ENCODE results near the gene UNC13B.

UNC13B gene

DNA sequence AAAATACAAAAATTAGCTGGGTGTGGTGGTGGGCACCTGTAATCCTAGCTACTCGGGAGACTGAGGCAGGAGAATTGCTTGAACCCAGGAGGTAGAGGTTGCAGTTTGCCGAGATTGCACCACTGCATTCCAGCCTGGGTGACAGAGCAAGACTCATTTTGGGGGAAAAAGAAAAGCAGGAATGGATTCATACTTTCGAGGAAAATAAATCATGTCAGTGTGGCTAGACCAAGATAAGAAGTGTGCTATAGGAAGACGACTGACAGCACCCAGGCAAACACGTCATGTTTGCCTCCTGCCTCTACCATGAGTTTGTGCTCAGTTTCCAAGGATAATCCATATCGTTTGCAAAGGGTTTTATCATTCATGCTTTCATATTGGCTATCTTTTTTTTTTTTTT lies 26.9 kb upstream of the UNC13B start:
- TF ChIP-seq ZNF221 (tag by site-specific recombination; IDR thresholded peaks at IDR 0.05; ENCODE audit: borderline replicate concordance) (no peak), ZFP37 (tag by site-specific recombination; IDR thresholded peaks at IDR 0.05) (no peak), ZNF76 (tag by site-specific recombination; IDR thresholded peaks at IDR 0.05; ENCODE audit: borderline replicate concordance, low read depth) (no peak), ZNF791 (tag by site-specific recombination; IDR thresholded peaks at IDR 0.05) (no peak), ZNF530 (tag by site-specific recombination; IDR thresholded peaks at IDR 0.05; ENCODE audit: low read depth) (no peak), ZNF776 (tag by site-specific recombination; IDR thresholded peaks at IDR 0.05; ENCODE audit: borderline replicate concordance) (no peak), ZNF302 (tag by site-specific recombination; IDR thresholded peaks at IDR 0.05; ENCODE audit: low read depth) (no peak), GLIS2 (tag by site-specific recombination; IDR thresholded peaks at IDR 0.05) (no peak), ZFP3 (tag by site-specific recombination; IDR thresholded peaks at IDR 0.05; ENCODE audit: low read depth) (no peak), ZNF169 (tag by site-specific recombination; IDR thresholded peaks at IDR 0.05) (no peak), BCL11A (tag by site-specific recombination; IDR thresholded peaks at IDR 0.05; ENCODE audit: low read depth) (no peak), KLF10 (tag by site-specific recombination; IDR thresholded peaks at IDR 0.05) (no peak), ZNF248 (tag by site-specific recombination; IDR thresholded peaks at IDR 0.05) (no peak), ZNF571 (tag by site-specific recombination; IDR thresholded peaks at IDR 0.05) (no peak), ZNF548 (tag by site-specific recombination; IDR thresholded peaks at IDR 0.05) (no peak), ZNF341 (tag by site-specific recombination; IDR thresholded peaks at IDR 0.05; ENCODE audit: low read depth) (no peak), ZNF785 (tag by site-specific recombination; IDR thresholded peaks at IDR 0.05) (no peak), ZNF366 (tag by site-specific recombination; conservative IDR thresholded peaks at IDR 0.05) (no peak), ZNF837 (tag by site-specific recombination; IDR thresholded peaks at IDR 0.05) (no peak)
- TF ChIP-seq, protein P1, sequence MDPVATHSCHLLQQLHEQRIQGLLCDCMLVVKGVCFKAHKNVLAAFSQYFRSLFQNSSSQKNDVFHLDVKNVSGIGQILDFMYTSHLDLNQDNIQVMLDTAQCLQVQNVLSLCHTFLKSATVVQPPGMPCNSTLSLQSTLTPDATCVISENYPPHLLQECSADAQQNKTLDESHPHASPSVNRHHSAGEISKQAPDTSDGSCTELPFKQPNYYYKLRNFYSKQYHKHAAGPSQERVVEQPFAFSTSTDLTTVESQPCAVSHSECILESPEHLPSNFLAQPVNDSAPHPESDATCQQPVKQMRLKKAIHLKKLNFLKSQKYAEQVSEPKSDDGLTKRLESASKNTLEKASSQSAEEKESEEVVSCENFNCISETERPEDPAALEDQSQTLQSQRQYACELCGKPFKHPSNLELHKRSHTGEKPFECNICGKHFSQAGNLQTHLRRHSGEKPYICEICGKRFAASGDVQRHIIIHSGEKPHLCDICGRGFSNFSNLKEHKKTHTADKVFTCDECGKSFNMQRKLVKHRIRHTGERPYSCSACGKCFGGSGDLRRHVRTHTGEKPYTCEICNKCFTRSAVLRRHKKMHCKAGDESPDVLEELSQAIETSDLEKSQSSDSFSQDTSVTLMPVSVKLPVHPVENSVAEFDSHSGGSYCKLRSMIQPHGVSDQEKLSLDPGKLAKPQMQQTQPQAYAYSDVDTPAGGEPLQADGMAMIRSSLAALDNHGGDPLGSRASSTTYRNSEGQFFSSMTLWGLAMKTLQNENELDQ (tag by site-specific recombination; IDR thresholded peaks at IDR 0.05; ENCODE audit: low read depth) = no peak
- Histone ChIP-seq H3K27ac (ENCODE audit: extremely low read depth, low read depth, low read length) (no peak overlapping the region), H3K9me3 (ENCODE audit: control insufficient read depth, insufficient read depth, low read depth, low read length) (no peaks in the 10 kb centered on the region), H3K36me3 (ENCODE audit: control insufficient read depth in 2 of 2, insufficient read depth in 1 of 2, low read length in 2 of 2) (no peaks in the 10 kb centered on the region), H3K4me3 (ENCODE audit: low read depth, low read length) (no peak overlapping the region), H3K4me1 (ENCODE audit: control insufficient read depth, insufficient read depth, low read length) (no peaks in the 10 kb centered on the region)
- POLR2A ChIA-PET = no interaction called here
- CTCF ChIA-PET = no interaction called here

DNA sequence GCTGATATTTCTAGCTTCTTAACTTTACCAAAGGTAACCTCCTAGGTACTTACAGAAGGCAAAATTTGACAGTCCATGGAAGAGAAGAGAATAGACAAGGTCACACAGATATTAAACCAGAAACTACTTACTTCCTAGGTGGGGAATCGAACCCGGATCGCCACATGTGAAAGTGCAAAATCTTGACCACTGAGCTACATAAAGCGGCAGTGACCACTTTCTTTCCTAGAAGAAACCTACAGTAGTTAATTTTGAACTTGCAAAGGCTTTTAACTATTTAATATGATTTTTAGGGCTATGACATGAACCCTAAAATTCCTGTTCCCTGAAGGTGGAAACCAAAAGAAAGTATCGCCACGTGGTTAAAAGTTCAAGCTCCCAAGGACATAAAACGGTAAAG lies 25.8 kb upstream of the UNC13B start:
- ChIA-PET POLR2A (interaction anchor here (0.6 to 0.7 kb wide), 2 partner anchors 13 to 63 kb away, joined by 3 to 4 read pairs; partner anchors contain the start of gene VCP), CTCF (interaction anchor here (0.6 to 0.7 kb wide), 2 partner anchors 123 to 497 kb away, joined by 3 to 4 read pairs; no protein-coding TSS in a partner anchor)
- H3K27ac ChIP-seq (ENCODE audit: extremely low read depth, low read depth, low read length) = no peak overlapping the region
- no peak overlapping the region for H3K4me3 ChIP-seq (ENCODE audit: low read depth, low read length)
- H3K4me1 ChIP-seq (ENCODE audit: control insufficient read depth, insufficient read depth, low read length) = no peaks in the 10 kb centered on the region
- H3K36me3 ChIP-seq (ENCODE audit: control insufficient read depth in 2 of 2, insufficient read depth in 1 of 2, low read length in 2 of 2) = no peaks in the 10 kb centered on the region
- no peaks in the 10 kb centered on the region for H3K9me3 ChIP-seq (ENCODE audit: control insufficient read depth, insufficient read depth, low read depth, low read length)
- TF ChIP-seq, protein P2, sequence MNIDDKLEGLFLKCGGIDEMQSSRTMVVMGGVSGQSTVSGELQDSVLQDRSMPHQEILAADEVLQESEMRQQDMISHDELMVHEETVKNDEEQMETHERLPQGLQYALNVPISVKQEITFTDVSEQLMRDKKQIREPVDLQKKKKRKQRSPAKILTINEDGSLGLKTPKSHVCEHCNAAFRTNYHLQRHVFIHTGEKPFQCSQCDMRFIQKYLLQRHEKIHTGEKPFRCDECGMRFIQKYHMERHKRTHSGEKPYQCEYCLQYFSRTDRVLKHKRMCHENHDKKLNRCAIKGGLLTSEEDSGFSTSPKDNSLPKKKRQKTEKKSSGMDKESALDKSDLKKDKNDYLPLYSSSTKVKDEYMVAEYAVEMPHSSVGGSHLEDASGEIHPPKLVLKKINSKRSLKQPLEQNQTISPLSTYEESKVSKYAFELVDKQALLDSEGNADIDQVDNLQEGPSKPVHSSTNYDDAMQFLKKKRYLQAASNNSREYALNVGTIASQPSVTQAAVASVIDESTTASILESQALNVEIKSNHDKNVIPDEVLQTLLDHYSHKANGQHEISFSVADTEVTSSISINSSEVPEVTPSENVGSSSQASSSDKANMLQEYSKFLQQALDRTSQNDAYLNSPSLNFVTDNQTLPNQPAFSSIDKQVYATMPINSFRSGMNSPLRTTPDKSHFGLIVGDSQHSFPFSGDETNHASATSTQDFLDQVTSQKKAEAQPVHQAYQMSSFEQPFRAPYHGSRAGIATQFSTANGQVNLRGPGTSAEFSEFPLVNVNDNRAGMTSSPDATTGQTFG (tag by site-specific recombination; IDR thresholded peaks at IDR 0.05; ENCODE audit: borderline replicate concordance) = no peak
- TF ChIP-seq ZNF660 (tag by site-specific recombination; IDR thresholded peaks at IDR 0.05) (no peak), ZEB2 (tag by site-specific recombination; IDR thresholded peaks at IDR 0.05) (no peak), ZNF24 (tag by site-specific recombination; IDR thresholded peaks at IDR 0.05) (no peak), ZNF501 (tag by site-specific recombination; IDR thresholded peaks at IDR 0.05) (no peak), KLF7 (tag by site-specific recombination; IDR thresholded peaks at IDR 0.05; ENCODE audit: borderline replicate concordance) (no peak), ZNF354C (tag by site-specific recombination; IDR thresholded peaks at IDR 0.05; ENCODE audit: borderline replicate concordance, low read depth) (no peak), ZNF266 (tag by site-specific recombination; IDR thresholded peaks at IDR 0.05; ENCODE audit: low read depth) (no peak), ZFP3 (tag by site-specific recombination; IDR thresholded peaks at IDR 0.05; ENCODE audit: low read depth) (no peak), ZNF248 (tag by site-specific recombination; IDR thresholded peaks at IDR 0.05) (no peak), ZIC2 (tag by site-specific recombination; IDR thresholded peaks at IDR 0.05) (no peak), YY1 (tag by site-specific recombination; IDR thresholded peaks at IDR 0.05) (no peak)
- TF ChIP-seq, protein P3, sequence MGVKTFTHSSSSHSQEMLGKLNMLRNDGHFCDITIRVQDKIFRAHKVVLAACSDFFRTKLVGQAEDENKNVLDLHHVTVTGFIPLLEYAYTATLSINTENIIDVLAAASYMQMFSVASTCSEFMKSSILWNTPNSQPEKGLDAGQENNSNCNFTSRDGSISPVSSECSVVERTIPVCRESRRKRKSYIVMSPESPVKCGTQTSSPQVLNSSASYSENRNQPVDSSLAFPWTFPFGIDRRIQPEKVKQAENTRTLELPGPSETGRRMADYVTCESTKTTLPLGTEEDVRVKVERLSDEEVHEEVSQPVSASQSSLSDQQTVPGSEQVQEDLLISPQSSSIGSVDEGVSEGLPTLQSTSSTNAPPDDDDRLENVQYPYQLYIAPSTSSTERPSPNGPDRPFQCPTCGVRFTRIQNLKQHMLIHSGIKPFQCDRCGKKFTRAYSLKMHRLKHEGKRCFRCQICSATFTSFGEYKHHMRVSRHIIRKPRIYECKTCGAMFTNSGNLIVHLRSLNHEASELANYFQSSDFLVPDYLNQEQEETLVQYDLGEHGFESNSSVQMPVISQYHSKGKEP (tag by site-specific recombination; IDR thresholded peaks at IDR 0.05) = no peak
